ENCODE measurements around the gene ABCF3. TPM values are rescaled to one million over a fixed set of nuclear protein-coding genes. Genes with fewer than 3 reads are reported as not detected.

The ABCF3 gene
- total and polyA plus RNA-seq, 4 donors: 28.1 to 59.2 (median 33.7) TPM

DNA sequence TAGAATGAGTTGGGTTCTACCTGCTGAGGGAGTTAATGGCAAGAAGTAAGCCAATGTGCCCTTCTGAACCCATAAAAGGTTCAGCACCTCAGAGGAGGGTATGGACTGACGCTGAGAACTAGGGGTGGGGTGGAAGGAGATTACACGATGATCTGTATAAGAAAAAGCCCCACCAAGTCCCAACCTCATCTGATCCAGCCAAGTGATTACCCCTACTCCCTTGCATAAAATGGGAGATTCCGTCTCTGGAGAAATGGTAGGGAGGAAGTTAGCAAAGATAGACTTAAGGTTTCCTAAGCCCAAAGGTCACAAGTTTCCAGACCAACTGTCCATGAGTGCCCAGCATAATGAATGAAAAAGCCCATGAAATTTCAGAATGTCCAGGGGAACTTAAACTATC, 37.9 kb upstream of the ABCF3 start:
- 78% methylated on average over 3 of the region's 3 CpGs for WGBS
- DNase-seq (ENCODE audit: low spot score): no peak

GRCh38 chr3:184149123-184149522, 36.9 kb upstream of the ABCF3 start:
- H3K36me3 ChIP-seq (ENCODE audit: control insufficient read depth in 4 of 4, insufficient read depth in 3 of 4, low read depth in 1 of 4, low read length in 3 of 4): peaks cover 0 to 17% (median 10%) of the 10 kb centered on the region in 4 donors
- TF ChIP-seq, protein P1, sequence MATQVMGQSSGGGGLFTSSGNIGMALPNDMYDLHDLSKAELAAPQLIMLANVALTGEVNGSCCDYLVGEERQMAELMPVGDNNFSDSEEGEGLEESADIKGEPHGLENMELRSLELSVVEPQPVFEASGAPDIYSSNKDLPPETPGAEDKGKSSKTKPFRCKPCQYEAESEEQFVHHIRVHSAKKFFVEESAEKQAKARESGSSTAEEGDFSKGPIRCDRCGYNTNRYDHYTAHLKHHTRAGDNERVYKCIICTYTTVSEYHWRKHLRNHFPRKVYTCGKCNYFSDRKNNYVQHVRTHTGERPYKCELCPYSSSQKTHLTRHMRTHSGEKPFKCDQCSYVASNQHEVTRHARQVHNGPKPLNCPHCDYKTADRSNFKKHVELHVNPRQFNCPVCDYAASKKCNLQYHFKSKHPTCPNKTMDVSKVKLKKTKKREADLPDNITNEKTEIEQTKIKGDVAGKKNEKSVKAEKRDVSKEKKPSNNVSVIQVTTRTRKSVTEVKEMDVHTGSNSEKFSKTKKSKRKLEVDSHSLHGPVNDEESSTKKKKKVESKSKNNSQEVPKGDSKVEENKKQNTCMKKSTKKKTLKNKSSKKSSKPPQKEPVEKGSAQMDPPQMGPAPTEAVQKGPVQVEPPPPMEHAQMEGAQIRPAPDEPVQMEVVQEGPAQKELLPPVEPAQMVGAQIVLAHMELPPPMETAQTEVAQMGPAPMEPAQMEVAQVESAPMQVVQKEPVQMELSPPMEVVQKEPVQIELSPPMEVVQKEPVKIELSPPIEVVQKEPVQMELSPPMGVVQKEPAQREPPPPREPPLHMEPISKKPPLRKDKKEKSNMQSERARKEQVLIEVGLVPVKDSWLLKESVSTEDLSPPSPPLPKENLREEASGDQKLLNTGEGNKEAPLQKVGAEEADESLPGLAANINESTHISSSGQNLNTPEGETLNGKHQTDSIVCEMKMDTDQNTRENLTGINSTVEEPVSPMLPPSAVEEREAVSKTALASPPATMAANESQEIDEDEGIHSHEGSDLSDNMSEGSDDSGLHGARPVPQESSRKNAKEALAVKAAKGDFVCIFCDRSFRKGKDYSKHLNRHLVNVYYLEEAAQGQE (IDR thresholded peaks at IDR 0.05): no peak
- TF ChIP-seq JUND (IDR thresholded peaks at IDR 0.05) (no peak), FOXA1 (IDR thresholded peaks at IDR 0.05) (no peak), TAF1 (conservative IDR thresholded peaks at IDR 0.05) (no peak), CTCF (IDR thresholded peaks at IDR 0.05; ENCODE audit: low read depth, low read length, missing input control) (no peak)
- TF ChIP-seq, protein P2, sequence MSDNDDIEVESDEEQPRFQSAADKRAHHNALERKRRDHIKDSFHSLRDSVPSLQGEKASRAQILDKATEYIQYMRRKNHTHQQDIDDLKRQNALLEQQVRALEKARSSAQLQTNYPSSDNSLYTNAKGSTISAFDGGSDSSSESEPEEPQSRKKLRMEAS (IDR thresholded peaks at IDR 0.05): no peak
- H3K9me3 ChIP-seq (ENCODE audit: control insufficient read depth in 4 of 4, low read length in 3 of 4): no peaks in the 10 kb centered on the region
- no peak for DNase-seq (ENCODE audit: low spot score)
- no peak overlapping the region for H3K4me3 ChIP-seq (ENCODE audit: low read depth in 1 of 3, low read length in 3 of 3)
- H3K9ac ChIP-seq (ENCODE audit: low read depth in 1 of 2, low read length in 2 of 2): no peak overlapping the region
- H3K27me3 ChIP-seq (ENCODE audit: control insufficient read depth in 4 of 4, insufficient read depth in 4 of 4, low read length in 3 of 4): no peaks in the 10 kb centered on the region
- 95% methylated on average over 6 of the region's 6 CpGs for WGBS
- H3K4me1 ChIP-seq (ENCODE audit: control insufficient read depth in 4 of 4, insufficient read depth in 4 of 4, low read length in 3 of 4): peaks cover 0 to 14% (median 2%) of the 10 kb centered on the region in 4 donors
- H3K27ac ChIP-seq (ENCODE audit: low read depth in 1 of 2, low read length in 2 of 2): no peak overlapping the region

More for the DNA sequence above, 37.9 kb upstream of the ABCF3 start:
- no peaks in the 10 kb centered on the region for H3K9me3 ChIP-seq (ENCODE audit: control insufficient read depth in 4 of 4, low read length in 3 of 4)
- peaks cover 0 to 16% (median 4%) of the 10 kb centered on the region in 4 donors for H3K4me1 ChIP-seq (ENCODE audit: control insufficient read depth in 4 of 4, insufficient read depth in 4 of 4, low read length in 3 of 4)
- H3K9ac ChIP-seq (ENCODE audit: low read depth in 1 of 2, low read length in 2 of 2): no peak overlapping the region
- H3K27me3 ChIP-seq (ENCODE audit: control insufficient read depth in 4 of 4, insufficient read depth in 4 of 4, low read length in 3 of 4): no peaks in the 10 kb centered on the region
- no peak for TF ChIP-seq YY1 (IDR thresholded peaks at IDR 0.05)
- TF ChIP-seq, protein P1 (IDR thresholded peaks at IDR 0.05): no peak
- no peak for TF ChIP-seq NR2F2 (IDR thresholded peaks at IDR 0.05)
- peaks cover 0 to 27% (median 21%) of the 10 kb centered on the region in 4 donors for H3K36me3 ChIP-seq (ENCODE audit: control insufficient read depth in 4 of 4, insufficient read depth in 3 of 4, low read depth in 1 of 4, low read length in 3 of 4)
- H3K27ac ChIP-seq (ENCODE audit: low read depth in 1 of 2, low read length in 2 of 2): no peak overlapping the region
- H3K4me3 ChIP-seq (ENCODE audit: low read depth in 1 of 3, low read length in 3 of 3): no peak overlapping the region
